HG03159 (cell line): ENCODE results near the gene UBN1.

ENCODE experiments used
- ATAC-seq: cut with Tn5 transposase; IDR thresholded peaks from one replicate; pipeline ENCODE4 v1.9.1; 2021; ENCODE audit warnings: mild to moderate bottlenecking, moderate library complexity; ENCODE audit not compliant: unreplicated experiment

Gene UBN1

DNA sequence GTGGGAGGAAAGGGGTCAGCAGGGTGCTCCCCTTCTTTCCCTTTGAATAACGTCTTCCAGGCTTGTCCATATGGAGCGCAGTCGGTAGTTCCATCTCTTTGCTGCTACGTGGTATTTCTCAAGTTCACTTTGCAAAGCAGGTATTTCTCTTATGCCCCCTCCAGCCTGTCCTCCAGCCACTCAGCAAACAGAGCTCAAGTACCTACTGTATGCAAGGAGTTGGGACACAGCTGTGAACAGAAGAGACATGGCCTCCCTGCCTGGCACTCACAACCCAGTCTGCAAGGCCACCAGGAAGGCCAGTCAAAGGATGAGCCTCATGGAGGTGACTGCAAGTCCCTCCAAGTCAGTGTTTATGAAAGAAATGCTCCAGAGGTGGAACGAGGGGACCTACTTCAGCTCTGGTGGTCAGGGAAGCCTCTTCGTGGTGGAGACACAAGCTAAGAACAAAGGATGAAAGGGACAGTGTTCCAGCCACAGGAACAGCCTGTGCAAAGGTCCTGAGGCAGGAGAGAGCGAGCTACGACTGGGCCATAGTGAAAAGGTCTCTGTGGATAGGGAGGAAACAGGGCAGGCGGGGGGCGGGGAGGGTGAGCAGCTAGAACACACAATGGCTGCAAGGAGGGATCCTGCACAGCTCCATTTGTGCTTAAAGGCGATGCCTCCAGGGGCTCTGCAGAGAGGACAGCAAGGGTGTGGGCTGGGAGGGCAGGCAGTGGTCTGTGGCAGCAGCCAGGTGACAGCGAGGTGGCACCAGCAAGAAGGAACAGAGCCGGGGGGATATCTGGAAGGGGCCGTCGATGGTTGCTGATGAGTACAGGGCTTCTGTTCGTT lies 57.0 kb downstream of the UBN1 start:
- no peak for ATAC-seq

DNA sequence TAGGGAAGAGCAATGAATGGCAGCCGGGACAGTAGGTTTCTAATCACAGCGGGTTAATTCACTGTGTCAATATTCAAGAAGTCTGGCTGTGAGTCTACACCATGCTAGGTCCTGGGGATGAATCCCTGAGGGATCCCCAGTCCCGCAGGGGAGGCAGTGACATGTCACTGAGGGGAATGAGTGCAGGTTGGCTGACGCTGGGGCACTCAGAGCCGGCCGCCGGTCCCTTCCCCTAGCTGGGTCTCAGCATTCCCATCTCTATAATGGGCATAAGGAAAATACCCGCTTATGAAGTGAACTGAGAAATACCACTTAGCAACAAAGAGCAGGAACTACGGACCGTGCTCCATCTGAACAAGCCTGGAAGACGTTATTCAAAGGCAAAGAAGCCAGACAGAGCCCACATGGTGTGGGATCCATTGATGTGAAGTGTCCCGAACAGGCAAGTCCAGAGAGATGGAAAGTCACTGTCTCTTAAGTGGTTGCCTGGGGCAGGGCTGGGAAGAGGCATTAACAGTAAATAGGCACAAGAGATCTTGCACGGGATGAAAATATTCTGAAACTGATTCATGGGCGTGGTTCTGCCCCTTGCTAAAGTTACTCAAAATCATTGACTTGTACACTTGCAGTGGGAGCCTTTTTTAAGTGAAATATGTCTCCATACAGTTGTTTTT lies 57.8 kb downstream of the UBN1 start:
- no peak for ATAC-seq

- ATAC-seq: no peak
Measured at GRCh38 chr16:4908854-4909401, 61.6 kb downstream of the UBN1 start.

GRCh38 chr16:4909825-4910224 lies 62.5 kb downstream of the UBN1 start:
- no peak for ATAC-seq

- ATAC-seq: no peak
Measured at GRCh38 chr16:4910828-4911227, 63.5 kb downstream of the UBN1 start.

DNA sequence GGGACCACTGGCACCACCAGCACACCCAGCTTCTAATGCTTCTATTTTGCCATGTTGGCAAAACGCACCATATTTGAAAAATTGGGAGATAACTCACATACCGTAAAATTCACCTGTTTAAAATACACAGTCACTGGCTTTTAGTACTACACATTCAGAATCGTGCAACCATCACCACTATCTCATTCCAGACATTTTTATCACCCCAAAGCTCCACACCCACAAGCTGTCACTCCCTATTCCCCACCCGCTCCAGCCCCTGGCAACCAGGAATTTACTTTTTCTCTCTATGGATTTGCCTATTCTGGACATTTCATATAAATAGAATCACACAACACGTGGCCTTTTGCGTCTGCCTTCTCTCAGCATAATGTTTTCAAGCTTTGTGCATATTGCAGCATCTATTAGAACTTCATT lies 64.7 kb downstream of the UBN1 start:
- ATAC-seq: no peak

DNA sequence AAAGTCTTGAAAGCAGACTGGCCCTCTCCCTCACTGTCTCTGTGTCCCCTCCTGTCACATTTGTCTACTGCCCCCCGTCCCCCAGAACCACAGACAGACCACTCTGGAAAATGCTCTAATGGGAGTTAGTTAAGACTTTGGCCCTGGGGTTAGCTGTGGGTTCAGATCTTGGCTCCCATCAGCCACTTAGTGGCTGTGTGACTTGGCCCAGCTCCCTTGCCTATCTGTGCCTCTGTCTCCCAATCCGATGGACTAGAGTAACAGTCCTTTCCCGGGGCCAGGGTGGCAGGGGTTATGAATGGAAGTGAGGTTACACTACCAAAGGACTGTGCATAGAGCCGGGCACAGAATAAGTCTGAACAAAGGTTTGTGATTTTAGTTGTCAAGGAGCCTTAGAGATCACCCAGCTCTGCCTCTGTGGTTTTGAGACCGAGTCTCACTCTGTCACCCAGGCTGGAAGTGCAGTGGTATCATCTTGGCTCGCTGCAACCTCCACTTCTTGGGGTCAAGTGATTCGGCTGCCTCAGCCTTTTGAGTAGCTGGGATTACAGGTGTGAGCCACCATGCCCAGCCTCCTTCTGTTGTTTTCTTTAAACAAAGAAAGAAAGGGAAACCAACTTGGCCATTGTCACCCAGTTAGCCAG lies 66.0 kb downstream of the UBN1 start:
- ATAC-seq: no peak

DNA sequence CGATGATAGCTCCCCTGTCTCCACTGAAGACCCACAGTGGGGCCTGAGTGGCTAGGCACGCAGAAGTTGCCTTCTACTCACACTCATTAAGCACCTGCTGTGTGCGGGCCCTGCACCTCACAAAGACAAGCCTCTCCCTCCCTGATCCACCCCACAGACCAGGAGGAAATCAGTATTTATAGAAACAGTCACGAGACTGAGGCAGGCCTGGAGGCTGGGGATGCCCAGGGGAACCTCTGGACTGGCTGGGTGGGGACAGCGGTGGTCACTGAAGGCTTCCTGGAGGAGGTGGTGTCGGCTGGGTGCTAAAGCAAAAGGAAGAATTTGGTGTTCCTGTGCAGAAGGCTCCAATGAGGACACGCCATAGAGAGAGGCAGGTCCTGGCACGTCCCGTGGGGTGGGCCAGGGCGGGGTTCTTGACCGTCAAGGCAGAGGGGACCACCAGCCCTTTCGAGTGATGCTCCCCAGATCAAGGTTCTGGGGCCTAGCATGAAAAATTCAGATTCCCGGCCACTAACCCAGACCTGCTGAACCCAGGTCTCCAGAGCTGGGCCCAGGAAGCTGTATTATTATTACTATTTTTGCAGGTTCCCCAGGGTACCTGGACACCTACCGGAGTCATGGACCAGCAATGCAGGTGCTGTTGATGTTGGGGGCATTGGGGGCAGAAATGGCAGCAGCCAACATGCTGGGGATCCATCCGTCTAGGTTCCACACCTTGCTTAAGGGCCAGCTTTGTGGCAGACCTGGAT lies 66.7 kb downstream of the UBN1 start:
- ATAC-seq: no peak

DNA sequence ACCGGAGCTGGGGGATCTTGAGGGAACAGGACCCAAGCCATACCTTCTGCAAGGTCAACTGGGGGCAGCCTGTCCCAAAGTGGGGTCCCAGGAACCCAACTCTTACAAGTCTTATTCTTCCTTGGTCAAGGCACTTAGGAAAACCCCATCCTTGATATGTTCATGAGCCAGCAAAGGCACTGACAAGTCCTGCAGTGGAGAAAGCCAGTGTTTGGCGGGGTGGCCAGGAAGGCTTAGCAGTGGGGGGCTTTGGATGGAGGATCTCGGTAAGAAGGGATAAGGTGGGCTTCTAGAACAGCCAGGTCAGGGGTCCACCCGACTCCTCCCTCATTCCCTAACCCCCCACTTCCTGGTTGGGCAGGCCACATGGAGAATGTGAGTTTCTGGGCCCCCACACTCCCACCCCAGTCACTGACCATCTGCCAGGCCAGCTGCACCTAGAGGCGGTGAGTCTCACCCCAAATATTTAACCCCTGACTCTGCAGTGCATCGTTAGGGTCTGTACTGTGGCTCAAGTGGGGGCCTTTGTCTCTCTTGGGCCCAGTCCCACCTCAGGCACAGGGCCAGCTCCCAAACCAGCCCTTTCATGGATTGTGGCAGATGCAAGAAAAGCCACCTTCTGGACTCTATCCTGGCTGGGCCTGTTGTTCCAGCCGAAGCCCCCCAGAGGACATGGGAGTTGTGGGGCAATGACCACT lies 67.4 kb downstream of the UBN1 start:
- ATAC-seq: no peak

- ATAC-seq: no peak
Measured at GRCh38 chr16:4915226-4915761, 68.0 kb downstream of the UBN1 start.

DNA sequence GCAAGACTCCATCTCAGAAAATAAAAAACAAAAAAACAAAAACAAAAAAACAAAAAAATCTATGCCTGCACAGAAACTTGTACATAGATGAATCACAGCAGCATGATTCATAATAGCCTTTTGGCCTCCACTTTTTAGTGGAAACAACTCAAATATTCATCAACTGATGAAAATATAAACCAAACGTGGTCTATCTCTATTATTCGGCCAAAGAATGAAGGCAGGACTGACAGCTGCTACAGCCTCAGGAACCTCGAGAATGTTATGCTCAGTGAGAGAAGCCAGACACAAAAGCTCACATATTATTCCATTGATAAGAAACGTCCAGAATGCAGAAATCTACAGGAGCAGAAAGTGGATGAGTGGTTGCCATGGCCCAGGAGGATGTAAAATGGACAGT lies 69.8 kb downstream of the UBN1 start:
- no peak for ATAC-seq

- no peak for ATAC-seq
Measured at GRCh38 chr16:4918781-4919251, 71.5 kb downstream of the UBN1 start.

DNA sequence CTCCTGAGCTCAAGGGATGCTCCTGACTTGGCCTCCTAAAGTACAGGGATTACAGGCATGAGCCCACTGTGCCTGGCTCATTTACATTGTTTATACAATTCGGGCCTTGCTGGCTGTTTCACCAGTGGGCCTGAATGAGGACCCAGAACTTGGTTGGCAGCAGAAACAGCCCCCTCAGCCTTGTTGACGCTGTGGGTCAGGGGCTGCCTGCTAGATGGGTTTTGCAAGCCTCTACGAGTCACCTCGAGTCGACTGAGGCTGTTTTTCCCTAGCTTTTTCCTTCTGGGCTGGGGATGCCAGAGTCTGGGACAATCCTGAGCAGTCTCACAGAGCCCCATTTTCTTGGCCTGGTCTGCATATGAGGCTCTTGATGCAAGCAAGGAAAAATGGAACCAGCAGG lies 73.5 kb downstream of the UBN1 start:
- no peak for ATAC-seq

DNA sequence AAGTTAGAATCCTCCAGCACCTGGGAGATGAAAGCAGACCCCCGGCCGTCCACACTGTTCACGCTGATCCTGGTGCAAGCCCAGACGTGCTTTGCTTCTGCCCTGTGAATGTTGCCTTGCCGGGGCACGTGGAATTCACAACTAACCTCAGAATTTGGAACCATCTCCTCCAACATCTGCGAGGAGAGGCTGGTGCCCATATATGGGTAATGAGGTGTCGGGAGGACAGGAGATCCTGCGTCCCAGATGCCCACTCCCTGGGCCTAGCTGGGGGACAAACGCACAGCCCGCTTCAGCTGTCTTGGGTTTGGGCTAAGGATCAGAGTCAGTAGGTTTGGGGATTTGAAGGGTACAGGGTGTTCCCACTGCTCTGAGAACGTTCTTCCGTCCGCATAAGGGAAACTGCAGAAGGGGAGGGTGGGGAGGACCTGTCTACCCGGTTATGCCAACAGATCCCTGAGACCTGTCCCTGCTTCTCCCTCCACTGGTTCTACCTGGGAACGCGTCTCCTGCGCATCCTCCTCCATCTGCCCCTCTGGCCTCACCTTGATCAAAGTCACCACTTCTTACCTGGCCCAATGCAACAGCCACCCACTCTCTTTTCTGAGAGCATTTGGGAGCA lies 75.6 kb downstream of the UBN1 start:
- no peak for ATAC-seq

DNA sequence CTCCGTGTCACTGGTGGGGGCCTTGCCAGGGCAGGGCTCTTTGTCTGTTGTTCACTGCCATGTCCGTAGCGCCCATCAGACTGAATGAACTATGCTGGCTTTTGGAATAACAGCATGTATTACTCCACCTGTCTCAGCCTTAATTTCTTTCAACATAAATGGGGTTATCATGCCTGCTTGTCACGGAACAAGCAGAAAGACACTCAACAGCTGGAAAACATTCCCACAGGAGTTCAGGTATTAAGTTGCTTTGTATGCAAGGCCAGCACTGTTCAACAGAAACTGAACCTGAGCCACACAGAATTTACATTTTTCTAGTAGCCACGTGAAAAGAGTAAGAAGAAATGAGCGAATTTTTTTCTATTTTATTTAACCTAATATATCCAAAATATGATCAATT lies 76.6 kb downstream of the UBN1 start:
- no peak for ATAC-seq

GRCh38 chr16:4924593-4925292 lies 77.5 kb downstream of the UBN1 start:
- no peak for ATAC-seq

DNA sequence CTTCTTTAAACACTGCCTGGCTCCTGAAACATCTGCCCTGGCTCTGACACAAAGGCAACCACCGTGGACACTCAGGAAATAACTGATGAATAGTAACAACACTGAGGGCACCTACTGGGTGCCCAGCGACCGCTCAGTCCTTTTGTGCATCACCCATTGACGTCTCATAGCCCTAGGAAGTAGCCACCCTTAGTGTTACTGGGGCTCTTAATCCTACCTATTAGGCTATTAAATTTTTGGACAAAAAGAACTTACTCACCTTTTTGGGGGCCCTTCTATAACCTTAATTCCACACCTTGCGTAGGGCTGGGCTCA lies 78.0 kb downstream of the UBN1 start:
- ATAC-seq: no peak

GRCh38 chr16:4925791-4926190 lies 78.5 kb downstream of the UBN1 start:
- no peak for ATAC-seq

GRCh38 chr16:4926928-4927327 lies 79.6 kb downstream of the UBN1 start:
- no peak for ATAC-seq
